NB4 (cell line): ENCODE results near the gene LLPH.

Experiments
- DNase-seq: peaks from one replicate; pipeline ENCODE4 v3.0.0; 2010; ENCODE audit warnings: low read depth
- H3K4me3 ChIP-seq: one replicate; pipeline ENCODE4 v1.5.1; 2011; ENCODE audit warnings: mild to moderate bottlenecking, low read depth, low read length, moderate library complexity
- CTCF ChIP-seq: IDR thresholded peaks from one replicate; pipeline ENCODE4 v1.5.1; 2012; ENCODE audit warnings: low read depth, low read length
- MAX ChIP-seq: IDR thresholded peaks from 2 replicates; pipeline ENCODE4 v1.6.1; 2011; ENCODE audit warnings: low read depth, low read length
- MYC ChIP-seq: IDR thresholded peaks from 2 replicates; pipeline ENCODE4 v1.6.1; 2011; ENCODE audit warnings: low read depth, low read length
- POLR2A ChIP-seq: IDR thresholded peaks from 2 replicates; pipeline ENCODE4 v1.6.1; 2011; ENCODE audit warnings: mild to moderate bottlenecking; ENCODE audit not compliant: insufficient read length; ENCODE audit errors: extremely low read depth

LLPH gene

GRCh38 chr12:66149702-66150398, 19.3 kb upstream of the LLPH start:
- TF ChIP-seq POLR2A (no peak), CTCF (no peak), MYC (no peak), MAX (no peak)
- DNase-seq, result peak; percentile 78
- no peak overlapping the region for H3K4me3 ChIP-seq

GRCh38 chr12:66144791-66145754, 14.5 kb upstream of the LLPH start:
- H3K4me3 ChIP-seq, result no peak overlapping the region
- TF ChIP-seq POLR2A (no peak), CTCF (peak; percentile 43), MAX (no peak)
- DNase-seq, result peak; percentile 95

GRCh38 chr12:66143868-66144267, 13.3 kb upstream of the LLPH start:
- DNase-seq, result no peak
- TF ChIP-seq POLR2A, result no peak
- no peak for TF ChIP-seq CTCF
- TF ChIP-seq MYC, result no peak
- TF ChIP-seq MAX, result no peak
- H3K4me3 ChIP-seq, result no peak overlapping the region

- H3K4me3 ChIP-seq, result no peak overlapping the region
- DNase-seq, result no peak
- TF ChIP-seq CTCF (no peak), MAX (no peak), POLR2A (no peak), MYC (no peak)
Observed at GRCh38 chr12:66142826-66143225, 12.3 kb upstream of the LLPH start.

GRCh38 chr12:66141299-66141698, 10.7 kb upstream of the LLPH start:
- no peak for DNase-seq
- H3K4me3 ChIP-seq, result no peak overlapping the region
- TF ChIP-seq MYC, result no peak
- TF ChIP-seq CTCF, result no peak
- no peak for TF ChIP-seq POLR2A
- no peak for TF ChIP-seq MAX
